GM21737 (cell line): ENCODE measurements around the gene RNU11.
A peak's percentile ranks its signal among the peaks of the same experiment; 100 is the strongest.
"Not testable (repeated sequence)": the region's sequence is repeated elsewhere in the genome, so short reads cannot be mapped to it uniquely, and the experiment has no call there.

Experiments used
- ATAC-seq: cut with Tn5 transposase; IDR thresholded peaks from one replicate; pipeline ENCODE4 v1.9.1; 2021; ENCODE audit warnings: mild to moderate bottlenecking, moderate library complexity; ENCODE audit not compliant: unreplicated experiment

RNU11 gene

DNA sequence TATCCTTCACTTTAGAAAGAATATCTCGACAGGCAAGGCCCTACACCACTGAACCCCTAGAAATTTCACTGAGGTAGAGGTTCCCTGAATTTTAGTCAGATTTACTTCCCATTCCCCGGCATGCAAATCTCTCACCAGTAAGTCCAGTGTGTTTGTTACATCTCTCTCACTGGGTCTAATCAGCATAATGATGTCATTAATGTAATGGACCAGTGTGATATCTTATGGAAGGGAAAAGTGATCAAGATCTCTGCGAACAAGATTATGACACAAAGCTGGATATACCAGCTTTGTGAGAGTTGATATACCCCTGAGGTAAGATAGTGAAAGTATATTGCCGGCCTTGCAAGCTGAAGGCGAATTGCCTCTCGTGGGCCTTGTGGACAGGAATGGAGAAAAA, 7.9 kb downstream of the RNU11 start:
- no peak for ATAC-seq

DNA sequence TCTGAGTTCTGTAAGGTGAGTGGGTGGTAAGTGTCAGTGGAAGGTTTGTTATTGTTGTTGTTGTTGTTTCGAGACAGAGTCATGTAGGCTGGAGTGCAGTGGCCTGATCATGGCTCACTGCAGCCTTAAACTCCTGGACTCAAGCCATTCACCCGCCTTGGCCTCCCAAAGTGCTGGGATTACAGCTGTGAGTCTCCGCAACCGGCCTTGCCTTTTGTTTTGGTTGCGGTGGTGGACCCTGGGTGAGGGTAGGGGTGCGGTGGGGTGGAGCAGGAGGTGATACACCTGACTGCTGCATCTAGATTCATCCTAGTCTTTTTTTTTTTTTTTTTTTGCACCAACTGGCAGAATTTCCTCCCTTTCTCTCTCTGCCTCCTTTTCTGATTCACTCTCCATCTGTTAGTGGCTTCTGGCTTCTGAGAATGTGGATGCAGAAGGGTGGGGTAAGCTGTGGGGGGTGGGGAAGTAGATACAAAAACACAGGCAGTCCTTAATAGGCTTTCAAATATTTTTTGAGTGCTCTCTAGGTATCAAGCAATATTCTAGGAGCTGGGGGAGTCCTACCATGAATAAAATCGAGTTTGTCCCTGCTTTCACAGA, 15.6 kb downstream of the RNU11 start:
- no peak for ATAC-seq

DNA sequence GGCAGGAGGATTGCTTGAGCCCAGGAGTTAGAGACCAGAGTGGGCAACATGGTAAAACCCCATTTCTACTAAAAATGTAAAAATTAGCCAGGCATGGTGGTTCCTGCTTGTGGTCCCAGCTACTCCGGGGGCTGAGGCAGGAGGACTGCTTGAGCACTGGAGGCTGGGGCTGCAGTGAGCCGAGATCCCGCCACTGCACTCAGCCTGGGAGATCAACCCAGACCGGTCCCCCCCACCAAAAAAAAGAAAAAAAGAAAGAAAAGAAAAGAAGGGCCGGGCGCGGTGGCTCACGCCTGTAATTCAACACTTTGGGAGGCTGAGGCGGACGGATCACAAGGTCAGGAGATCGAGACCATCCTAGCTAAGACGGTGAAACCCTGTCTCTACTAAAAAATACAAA, 18.4 kb downstream of the RNU11 start:
- ATAC-seq: no peak

DNA sequence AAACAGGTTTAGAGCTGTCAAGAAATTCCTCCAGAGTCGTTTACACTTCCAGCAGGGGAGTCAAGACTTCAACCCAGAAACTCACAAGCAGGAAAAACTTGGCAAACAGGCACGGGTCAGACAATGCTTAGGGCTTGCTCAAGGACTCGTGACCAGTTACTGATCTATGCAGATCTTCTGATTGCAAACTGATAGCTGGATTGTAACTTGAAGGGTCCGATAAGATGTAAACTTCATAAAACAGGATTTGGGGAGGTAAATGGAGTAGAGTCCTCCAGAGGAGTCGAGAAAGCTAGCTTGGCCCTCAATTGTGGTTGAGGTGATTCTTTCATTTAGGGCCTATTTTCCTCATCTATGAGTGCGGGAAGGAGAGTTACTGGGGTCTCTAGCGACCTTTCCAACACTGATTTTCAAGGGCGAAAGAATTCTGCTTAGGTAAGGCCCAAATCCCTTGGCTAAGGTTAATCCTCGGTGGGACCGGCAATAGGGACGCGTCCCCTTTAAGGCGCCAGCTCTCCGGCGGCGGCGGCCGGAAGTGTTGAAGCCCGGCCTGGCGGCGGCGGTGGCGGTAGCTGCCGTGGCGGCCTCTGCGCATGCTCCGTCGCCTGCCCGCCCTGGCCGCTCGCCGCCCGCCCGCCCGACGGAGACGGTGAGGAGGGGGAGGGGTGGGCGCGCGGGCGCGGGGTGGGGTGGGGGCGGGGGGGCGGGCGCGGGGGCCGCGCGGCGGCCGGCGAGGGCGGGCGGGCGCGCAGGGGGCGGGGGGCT, 20.0 kb downstream of the RNU11 start, which contains the start of gene GMEB1:
Gene GMEB1, plus strand, starts transcription at position 594 of the 765 bp plus-strand sequence. CDS start 14,829 bp downstream, outside the sequence.
- peak; percentile 80 for ATAC-seq

DNA sequence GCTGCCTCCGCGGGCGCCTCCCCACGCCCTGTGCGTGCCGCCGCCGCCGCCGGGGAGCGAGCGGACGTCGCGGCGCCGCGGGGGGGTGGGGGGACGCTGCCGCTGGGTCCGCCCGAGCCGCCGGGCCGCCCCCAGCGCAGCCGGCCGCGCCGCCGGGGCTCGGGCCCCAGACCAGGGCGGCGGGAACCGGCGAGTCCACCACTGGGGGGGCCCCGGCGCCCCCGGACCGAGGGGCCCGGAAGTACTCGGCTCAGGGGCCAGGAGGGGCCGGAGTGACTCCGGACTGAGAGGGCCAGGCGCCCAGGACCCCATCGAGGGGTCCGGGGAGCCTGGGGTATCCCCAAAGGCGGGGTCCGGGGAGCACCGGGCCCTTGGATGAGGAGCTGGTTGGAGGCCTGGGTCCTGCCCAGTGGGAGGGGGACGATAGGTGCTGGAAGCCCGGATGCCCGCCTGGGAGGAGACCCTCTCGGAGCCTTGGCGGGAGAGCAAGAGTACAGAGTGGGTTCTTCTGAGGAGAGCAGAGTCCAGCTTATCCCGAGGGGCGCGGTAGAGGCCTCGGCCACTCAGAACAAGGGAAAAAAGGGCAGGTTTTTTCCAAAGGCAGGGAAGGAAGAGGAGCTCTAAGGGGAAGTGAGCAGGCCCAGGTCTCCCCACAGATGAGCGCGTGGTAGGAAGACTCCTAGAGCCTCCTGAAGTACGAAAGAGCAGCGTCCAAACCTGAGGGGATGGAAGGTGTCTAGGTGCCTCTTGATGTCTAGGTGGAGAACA, 20.7 kb downstream of the RNU11 start:
- peak; percentile 46 for ATAC-seq

DNA sequence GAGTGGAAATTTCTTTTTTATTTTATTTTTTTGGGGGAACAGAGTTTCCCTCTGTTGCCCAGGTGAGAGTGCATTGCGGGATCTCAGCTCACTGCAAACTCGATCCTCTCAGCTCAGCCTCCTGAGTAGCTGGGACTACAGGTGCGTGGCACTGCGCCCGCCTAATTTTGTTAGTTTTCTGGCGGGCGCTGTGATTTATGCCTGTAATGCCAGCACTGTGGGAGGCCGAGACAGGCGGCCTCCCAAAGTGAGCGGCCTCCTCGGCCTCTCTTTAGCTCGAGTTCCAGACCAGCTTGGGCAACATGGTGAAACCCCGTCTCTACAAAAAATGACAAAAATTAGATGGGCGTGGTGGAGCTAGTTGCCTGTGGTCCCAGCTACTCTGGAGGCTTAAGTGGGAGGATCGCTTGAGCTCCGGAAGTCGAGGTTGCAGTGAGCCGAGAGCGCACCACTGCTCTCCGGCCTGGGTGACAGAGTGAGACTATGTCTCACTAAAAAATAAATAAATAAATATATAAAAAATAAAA, 22.9 kb downstream of the RNU11 start:
- no peak for ATAC-seq

DNA sequence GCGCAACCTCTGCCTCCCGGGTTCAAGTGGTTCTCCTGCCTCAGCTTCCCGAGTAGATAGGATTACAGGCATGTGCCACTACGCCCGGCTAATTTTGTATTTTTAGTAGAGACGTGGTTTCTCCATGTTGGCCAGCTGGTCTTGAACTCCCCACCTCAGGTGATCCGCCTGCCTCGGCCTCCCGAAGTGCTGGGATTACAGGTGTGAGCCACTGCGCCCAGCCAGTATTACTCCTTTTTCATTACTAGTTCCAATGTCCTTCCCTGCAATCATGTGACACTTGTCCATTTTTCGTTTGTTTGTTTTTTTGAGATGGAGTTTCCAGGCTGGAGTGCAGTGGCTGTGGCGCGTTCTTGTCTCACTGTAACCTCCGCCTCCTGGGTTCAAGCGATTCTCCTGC, 24.6 kb downstream of the RNU11 start:
- ATAC-seq: not testable (repeated sequence)

DNA sequence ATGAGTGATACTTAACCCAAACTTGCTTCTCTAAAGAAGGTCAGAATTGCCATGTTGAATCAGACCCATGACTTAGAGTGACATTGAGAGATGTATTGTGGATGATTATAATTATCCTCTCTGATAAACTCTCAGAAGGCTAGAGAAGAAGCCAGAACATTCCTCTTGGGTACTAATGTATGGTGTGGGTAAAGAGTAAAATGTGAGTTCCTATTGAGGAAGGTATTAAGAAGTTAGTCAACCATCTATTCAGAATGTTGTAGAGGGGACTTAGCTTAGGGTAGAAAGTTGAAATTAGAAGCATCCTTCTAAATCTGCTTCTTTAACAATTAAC, 27.5 kb downstream of the RNU11 start:
- no peak for ATAC-seq

DNA sequence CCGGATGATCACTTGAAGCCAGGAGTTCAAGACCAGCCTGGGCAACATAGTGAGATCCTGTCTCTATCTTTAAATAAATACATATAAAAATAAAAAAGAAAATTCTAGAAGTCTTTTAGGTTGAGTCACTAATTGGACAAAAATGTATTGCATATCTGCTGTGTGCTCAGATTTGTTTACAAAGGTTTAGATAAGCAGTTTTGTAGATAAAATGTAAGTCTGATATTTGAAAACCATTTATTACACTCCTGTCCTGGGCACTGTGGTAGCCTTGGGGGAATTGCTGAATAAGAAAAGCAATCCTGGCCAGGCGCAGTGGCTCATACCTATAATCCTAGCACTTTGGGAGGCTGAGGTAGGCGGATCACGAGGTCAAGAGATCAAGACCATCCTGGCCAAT, 31.8 kb downstream of the RNU11 start:
- ATAC-seq: no peak

DNA sequence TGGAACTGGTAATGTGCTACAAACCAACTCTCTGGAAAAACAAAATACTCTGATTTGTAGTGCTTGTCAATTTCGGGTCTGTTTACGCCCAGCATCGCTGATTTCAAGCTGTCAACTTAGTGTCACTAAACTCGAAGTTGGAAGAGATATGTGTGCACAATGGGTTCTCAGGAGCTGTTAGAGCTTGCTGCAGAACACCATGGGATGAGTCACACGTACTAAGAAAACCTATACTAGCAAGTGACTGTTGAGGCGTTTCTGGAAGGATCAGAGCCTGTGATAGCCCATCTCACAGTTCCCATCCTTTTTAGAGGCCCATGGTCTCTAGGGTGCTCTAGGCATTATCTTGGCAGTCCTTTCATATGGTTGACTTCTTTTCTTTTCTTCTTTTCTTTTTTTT, 34.4 kb downstream of the RNU11 start:
- no peak for ATAC-seq

DNA sequence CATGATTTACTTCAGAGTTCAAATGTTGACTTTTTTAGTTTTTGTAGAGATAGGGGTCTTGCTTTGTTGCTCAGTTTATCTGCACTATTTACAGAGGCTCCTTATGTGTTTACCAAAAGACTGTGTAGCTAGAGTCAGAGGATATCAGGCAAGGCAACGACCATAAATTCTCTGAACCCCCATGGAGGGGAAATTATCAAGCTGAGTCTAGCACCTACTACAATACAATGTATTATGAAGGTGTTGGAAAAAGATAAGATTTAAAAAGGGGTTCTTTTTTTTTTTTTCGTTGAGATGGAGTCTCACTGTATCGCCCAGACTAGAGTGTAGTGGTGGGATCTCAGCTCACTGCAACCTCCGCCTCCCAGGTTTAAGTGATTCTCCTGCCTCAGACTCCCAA, 36.5 kb downstream of the RNU11 start:
- ATAC-seq: no peak

DNA sequence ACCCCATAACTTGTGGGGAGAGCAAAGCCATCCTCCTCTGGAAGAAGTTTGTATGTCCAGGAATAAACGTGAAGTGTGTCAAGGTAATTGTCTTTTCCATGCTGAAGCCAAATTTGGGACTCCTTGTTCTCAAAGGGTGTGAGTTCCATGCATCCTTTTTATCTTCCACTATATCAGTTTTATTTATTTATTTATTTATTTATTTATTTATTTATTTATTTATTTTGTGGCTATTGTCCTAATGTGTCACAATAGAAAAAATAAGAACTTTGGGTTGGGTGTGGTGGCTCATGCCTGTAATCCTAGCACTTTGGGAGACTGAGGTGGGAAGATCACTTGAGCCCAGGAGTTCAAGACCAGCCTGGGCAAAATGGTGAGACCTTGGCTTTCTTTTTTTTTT, 43.2 kb downstream of the RNU11 start:
- ATAC-seq: not testable (repeated sequence)
